Spinal cord (tissue), 10 donors: ENCODE results near the gene TMEM150B. TPM values are rescaled to one million over a fixed set of nuclear protein-coding genes. Genes with fewer than 3 reads are reported as not detected.

ENCODE experiments used
- DNase-seq, 6 donors: peaks; one replicate each; pipeline versions ENCODE4 v3.0.0 to v3.0.0-alpha.2; 2013 to 2015; ENCODE audit warnings: low spot score in 6 of 6, low read depth in 4 of 6
- H3K27ac ChIP-seq: one replicate; pipeline ENCODE4 v1.5.1; 2013; ENCODE audit warnings: low read depth, low read length, control low read depth
- H3K27me3 ChIP-seq: one replicate; pipeline ENCODE4 v1.6.1; 2013; ENCODE audit warnings: low read length; ENCODE audit not compliant: control insufficient read depth, insufficient read depth
- H3K36me3 ChIP-seq: one replicate; pipeline ENCODE4 v1.6.1; 2013; ENCODE audit warnings: low read length; ENCODE audit not compliant: control insufficient read depth, insufficient read depth
- H3K4me1 ChIP-seq: one replicate; pipeline ENCODE4 v1.6.1; 2013; ENCODE audit warnings: low read length; ENCODE audit not compliant: control insufficient read depth, insufficient read depth
- H3K4me3 ChIP-seq: one replicate; pipeline ENCODE4 v1.5.1; 2013; ENCODE audit warnings: low read depth, low read length, control low read depth
- H3K9me3 ChIP-seq: one replicate; pipeline ENCODE4 v1.6.1; 2013; ENCODE audit warnings: low read length; ENCODE audit not compliant: control insufficient read depth, insufficient read depth
- WGBS: methylation state at CpG from one replicate; pipeline ENCODE4 v1.1.5; 2013; ENCODE audit warnings: missing lambda C conversion rate; ENCODE audit not compliant: insufficient coverage; 5-methylcytosine and 5-hydroxymethylcytosine counted together
- polyA plus RNA-seq, 2 donors: library from polyadenylated mRNA; unstranded; fragments of 120-200 nt; gene quantifications; one replicate each; pipeline ENCODE4 v1.2.1, GENCODE V29; 2013; ENCODE audit not compliant: insufficient read length in 2 of 2
- total RNA-seq, 2 donors: library from RNA; depleted of rRNA in 1 of 2; stranded (reverse); fragments of 120-200 nt in 1 of 2; fragments of >200 nt in 1 of 2; gene quantifications; one replicate each; pipeline versions ENCODE4 v1.2.3 to v1.2.4, GENCODE V29; 2013 to 2014
- donor health status: healthy.

The TMEM150B gene
- total and polyA plus RNA-seq, 4 donors: 0.52 to 0.89 (median 0.71) TPM

DNA sequence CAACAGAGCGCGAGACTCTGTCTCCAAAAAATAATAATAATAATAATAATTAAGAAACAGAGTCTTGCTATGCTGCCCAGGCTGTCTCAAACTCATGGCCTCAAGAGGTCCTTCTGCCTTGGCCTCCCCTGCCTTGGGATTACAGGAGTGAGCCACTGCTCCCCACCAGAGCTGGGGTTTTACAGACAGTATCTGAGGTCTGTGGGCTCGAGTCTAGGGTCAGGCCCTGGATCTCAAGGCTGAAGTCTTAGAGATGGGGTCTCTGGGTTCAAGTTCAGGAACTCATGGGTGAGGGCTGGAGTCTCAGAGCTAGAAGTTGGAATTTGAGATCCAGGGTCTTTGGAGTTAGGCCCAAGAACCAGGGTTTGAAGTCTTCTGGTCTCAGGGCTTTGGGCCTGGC lies 41.6 kb upstream of the TMEM150B start:
- Histone ChIP-seq H3K4me1 (peaks cover 27% of the 10 kb centered on the region), H3K27ac (no peak overlapping the region), H3K4me3 (no peak overlapping the region), H3K27me3 (peaks cover 40% of the 10 kb centered on the region), H3K36me3 (no peaks in the 10 kb centered on the region), H3K9me3 (no peaks in the 10 kb centered on the region)
- no peak for DNase-seq
- WGBS: 81% methylated on average over 1 of the region's 3 CpGs

DNA sequence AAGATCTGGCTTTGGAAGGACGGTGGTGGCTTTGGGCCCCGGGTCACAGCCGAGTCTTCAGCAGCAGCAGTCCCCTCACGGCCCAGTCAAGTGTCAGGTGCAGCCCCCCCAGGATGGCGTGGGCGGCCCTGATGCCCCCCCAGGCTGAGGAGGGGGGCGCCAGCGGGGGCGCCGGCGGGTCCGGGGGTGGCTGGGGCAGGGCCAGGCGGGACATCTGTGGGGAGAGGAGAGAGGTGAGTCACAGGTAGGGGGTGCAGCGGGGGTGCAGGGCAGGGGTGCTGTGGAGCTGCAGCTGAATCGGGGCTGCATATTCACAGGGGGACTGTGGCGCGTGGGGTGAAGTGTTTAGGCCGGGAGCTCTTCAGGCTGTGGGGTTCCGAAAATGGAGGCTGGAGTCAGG lies 40.8 kb upstream of the TMEM150B start:
- WGBS: 69% methylated on average over 17 of the region's 19 CpGs
- Histone ChIP-seq H3K4me1 (peaks cover 27% of the 10 kb centered on the region), H3K36me3 (no peaks in the 10 kb centered on the region), H3K9me3 (no peaks in the 10 kb centered on the region), H3K27ac (no peak overlapping the region), H3K27me3 (peaks cover 32% of the 10 kb centered on the region), H3K4me3 (no peak overlapping the region)
- DNase-seq: no peak

DNA sequence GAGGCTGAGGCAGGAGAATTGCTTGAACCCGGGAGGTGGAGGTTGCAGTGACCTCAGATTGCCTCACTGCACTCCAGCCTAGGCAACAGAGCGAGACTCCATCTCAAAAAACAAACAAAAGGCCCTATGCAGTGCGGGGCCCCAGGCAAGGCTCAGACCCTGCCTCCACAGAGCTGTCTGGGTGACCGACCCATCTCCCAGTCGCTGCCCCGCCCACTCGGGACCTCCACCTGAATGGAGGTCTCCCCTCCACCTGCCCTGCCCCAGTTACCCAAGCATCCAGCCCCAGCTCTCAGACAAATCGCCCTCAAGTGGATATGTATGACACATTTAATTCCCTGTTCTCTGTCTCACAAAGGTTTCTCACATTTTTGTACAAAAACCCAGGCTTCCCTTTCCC lies 40.1 kb upstream of the TMEM150B start:
- Histone ChIP-seq H3K36me3 (no peaks in the 10 kb centered on the region), H3K27ac (no peak overlapping the region), H3K9me3 (no peaks in the 10 kb centered on the region), H3K4me3 (no peak overlapping the region), H3K27me3 (peaks cover 25% of the 10 kb centered on the region), H3K4me1 (peaks cover 22% of the 10 kb centered on the region)
- WGBS: 67% methylated on average over 7 of the region's 8 CpGs
- DNase-seq: no peak

DNA sequence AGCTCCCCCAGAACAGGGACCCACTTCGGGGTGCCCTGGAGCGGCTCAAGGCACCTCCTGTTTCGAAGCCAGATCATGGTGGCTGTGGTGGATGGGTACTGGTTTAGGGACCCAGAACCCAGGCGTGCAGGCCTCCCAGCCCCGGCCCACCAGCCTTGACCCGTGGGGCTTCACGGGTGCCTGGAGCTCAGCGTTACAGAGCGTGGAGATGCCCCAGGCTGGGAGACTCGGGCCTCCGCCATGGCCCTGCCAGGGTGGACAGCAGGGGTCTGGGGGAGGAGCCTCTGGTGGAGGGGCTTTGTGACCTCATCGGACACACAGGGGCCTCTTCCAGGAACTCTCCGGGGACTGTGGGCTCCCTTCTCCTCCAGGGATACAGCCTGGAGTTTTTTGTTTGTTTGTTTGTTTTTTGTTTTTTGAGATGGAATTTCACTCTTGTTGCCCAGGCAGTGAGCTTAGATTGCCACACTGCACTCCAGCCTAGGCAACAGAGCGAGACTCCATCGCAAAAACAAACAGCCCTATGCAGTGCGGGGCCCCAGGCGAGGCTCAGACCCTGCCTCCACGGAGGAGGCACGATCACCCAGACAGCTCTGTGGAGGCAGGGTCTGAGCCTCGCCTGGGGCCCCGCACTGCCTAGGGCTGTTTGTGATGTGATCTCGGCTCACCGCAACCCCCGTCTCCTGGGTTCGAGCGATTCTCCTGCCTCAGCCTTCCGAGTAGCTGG lies 38.0 kb upstream of the TMEM150B start, which contains the start of gene GARIN5B:
GARIN5B (minus strand) TSS at position 271 of the 727 bp plus-strand sequence; CDS start at position 77, 194 bp downstream.
- 56% methylated on average over 21 of the region's 27 CpGs for WGBS
- no peak within 1 kb of the TSS for H3K27ac ChIP-seq
- DNase-seq: no peak

DNA sequence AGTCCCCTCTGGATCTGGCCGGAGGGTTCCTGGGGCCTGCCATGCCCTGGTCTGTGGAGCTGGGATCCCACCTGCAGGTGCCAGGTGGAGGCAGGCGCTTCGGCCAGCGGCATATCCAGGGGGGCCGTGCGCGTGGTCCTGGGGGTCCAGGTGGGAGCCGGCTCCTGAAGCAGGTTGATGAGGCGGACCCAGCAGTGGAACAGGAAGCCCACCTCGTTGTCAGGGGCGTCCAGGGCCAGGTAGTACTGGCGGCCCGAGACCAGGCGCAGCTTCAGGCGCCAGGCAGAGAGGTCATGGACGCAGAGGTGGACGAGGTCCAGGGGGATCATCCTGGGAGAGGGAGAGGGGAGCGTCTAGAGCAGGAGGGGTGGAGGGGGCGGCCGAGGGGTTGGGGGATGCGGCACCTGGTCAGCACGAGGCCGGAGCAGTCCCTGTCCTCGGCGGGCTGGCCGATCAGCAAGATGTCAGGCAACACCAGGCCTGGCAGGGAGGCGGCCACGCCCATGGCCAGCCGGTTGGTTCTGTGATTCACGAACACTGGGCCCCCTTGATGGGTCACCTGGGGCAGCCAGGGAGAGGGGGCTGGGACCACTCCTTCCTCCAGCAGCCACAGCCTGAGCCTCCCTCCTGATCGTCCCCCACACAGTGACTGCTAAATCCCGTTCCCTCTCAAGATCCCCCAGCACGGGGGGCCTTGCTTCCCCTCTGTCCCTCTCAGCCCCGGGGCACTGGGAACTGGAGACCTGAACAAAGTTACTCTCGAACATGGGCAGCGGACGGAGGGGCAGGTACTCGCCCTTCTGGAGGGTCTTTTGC lies 37.2 kb upstream of the TMEM150B start:
- no peak for DNase-seq
- Histone ChIP-seq H3K4me3 (no peak overlapping the region), H3K27me3 (no peaks in the 10 kb centered on the region), H3K36me3 (no peaks in the 10 kb centered on the region), H3K4me1 (peaks cover 8% of the 10 kb centered on the region), H3K9me3 (no peaks in the 10 kb centered on the region), H3K27ac (no peak overlapping the region)
- 74% methylated on average over 36 of the region's 38 CpGs for WGBS

More for the DNA sequence above, 38.0 kb upstream of the TMEM150B start, which contains the start of gene GARIN5B:
- no peaks in the 10 kb centered on the region for H3K36me3 ChIP-seq
- H3K4me1 ChIP-seq: peaks cover 6% of the 10 kb centered on the region
- H3K4me3 ChIP-seq: no peak within 1 kb of the TSS
- no peaks in the 10 kb centered on the region for H3K9me3 ChIP-seq
- H3K27me3 ChIP-seq: peaks cover 6% of the 10 kb centered on the region

DNA sequence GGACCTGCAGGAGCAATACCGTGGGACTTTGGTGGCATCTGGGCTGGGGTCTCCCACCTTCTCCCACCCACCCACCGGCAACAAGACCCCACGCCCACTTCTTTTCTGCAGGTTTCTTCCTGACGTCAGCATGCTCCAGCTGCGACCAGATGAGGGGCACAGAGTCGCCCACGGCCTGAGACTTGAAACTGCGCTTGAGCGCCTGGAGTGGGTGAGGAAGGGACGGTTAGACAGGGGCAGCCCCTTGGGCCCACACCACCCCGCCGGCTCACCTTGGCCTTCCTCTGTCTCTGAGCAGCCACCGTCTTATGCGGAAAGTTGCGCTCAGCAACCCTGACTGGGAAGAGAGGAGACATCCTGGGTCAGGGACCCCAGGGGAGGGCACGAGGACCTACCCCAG lies 35.8 kb upstream of the TMEM150B start:
- Histone ChIP-seq H3K4me3 (no peak overlapping the region), H3K27ac (no peak overlapping the region), H3K36me3 (no peaks in the 10 kb centered on the region), H3K27me3 (peaks cover 1% of the 10 kb centered on the region), H3K4me1 (peaks cover 8% of the 10 kb centered on the region), H3K9me3 (no peaks in the 10 kb centered on the region)
- no peak for DNase-seq
- 91% methylated on average over 14 of the region's 16 CpGs for WGBS

DNA sequence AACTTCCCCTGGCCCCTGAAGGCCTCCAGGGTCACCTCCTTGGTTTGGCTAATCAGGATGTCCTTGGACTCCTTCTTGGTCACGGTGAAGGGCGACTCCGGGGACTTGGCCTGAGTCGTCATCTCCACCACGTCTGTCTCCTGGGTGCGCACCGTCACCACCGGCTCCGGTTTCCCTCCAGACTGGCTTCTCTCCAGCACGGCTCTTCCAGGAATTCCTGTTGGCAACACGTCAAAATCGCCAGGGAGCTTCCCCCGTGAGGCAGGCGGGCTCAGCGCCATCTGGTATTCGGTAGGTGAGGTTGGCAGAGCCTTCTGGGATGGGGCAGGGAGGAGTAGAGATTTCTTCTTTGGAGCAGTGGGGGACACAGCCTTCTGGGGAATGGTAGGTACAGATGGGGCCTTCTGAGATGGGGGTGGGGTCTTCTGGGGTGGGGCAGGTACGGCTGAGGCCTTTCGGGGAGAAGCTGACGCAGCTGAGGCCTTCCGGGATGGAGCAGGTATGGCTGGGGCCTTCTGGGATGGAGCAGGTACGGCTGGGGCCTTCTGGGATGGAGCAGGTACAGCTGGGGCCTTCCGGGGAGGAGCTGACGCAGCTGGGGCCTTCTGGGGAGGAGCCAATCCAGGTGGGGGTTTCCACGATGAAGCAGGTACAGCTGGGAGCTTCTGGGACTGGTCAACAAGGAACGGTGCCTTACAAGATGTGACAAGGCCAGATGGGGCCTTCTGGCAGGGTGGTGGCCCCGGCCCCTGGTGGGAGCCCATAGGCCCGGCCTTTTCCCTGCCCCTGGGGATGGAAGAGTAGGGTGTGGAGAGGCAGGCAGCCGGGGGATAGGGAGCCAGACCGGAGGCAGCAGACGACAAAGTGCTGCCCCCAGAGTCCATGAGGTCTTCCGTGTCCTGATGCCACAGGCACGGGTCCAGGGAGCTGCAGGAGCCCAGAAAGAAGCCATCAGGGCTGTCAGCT lies 34.1 kb upstream of the TMEM150B start:
- DNase-seq: no peak
- 68% methylated on average over 30 of the region's 32 CpGs for WGBS
- Histone ChIP-seq H3K9me3 (no peaks in the 10 kb centered on the region), H3K27ac (no peak overlapping the region), H3K27me3 (peaks cover 11% of the 10 kb centered on the region), H3K36me3 (no peaks in the 10 kb centered on the region), H3K4me3 (no peak overlapping the region), H3K4me1 (peaks cover 14% of the 10 kb centered on the region)

DNA sequence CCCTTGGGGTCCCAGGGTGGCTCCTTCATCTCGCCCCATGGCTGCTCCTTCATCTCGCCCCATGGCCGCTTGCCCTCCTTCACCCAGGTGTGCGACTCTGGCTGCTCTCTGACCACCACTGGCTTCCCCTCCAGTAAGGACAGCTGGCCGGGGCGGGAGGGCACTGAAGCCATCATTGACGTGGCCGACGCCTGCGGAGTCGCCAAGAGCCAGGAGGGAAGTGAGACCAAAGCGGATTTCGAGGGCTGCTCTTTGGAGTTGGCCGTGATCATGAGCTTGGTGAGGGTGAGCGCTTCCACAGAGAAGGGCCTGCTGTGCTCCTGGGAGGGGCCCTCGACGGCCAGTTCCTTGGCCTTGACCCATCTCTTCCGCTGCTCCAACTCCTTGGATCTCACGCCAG lies 33.4 kb upstream of the TMEM150B start:
- no peak for DNase-seq
- no peak overlapping the region for H3K27ac ChIP-seq
- no peaks in the 10 kb centered on the region for H3K9me3 ChIP-seq
- H3K4me1 ChIP-seq: peaks cover 22% of the 10 kb centered on the region
- H3K36me3 ChIP-seq: no peaks in the 10 kb centered on the region
- WGBS: 86% methylated on average over 18 of the region's 19 CpGs
- no peak overlapping the region for H3K4me3 ChIP-seq
- peaks cover 18% of the 10 kb centered on the region for H3K27me3 ChIP-seq

DNA sequence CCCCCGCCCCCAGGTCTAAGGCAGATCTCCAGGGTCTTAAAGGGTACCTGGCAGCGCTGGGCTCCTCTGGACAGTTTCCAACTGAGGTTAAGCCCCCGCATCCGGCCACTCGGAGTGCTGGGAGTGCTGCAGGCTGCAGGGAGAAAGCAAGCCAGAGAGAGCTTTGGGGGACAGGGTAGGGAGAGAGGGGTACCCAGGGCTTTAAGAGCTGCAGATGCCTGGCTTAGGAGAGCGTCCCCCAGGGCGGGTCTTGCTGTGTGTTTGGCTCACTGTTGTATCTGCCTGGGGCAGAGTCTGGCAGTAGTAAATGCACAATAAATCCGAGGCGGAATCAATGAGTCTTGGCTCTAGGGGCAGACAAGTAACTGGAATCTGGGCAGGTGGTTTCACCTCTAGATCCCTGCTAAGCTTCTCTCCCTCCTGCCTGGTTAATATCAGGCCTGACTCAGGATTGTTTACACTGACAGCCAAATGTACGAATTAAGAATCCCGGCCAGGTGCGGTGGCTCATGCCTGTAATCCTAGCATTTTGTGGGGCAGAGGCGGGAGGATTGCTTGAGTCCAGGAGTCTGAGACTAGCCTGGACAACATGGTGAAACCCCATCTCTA lies 30.2 kb upstream of the TMEM150B start:
- H3K27ac ChIP-seq: no peak overlapping the region

More for the DNA sequence above, 30.2 kb upstream of the TMEM150B start:
- no peaks in the 10 kb centered on the region for H3K9me3 ChIP-seq
- peaks cover 43% of the 10 kb centered on the region for H3K27me3 ChIP-seq
- peaks cover 30% of the 10 kb centered on the region for H3K4me1 ChIP-seq
- WGBS: 32% methylated on average over 10 of the region's 13 CpGs
- H3K36me3 ChIP-seq: peaks cover 2% of the 10 kb centered on the region
- H3K4me3 ChIP-seq: no peak overlapping the region
- DNase-seq: no peak
